ENCODE results near the gene RBFOX2.

RBFOX2 gene

DNA sequence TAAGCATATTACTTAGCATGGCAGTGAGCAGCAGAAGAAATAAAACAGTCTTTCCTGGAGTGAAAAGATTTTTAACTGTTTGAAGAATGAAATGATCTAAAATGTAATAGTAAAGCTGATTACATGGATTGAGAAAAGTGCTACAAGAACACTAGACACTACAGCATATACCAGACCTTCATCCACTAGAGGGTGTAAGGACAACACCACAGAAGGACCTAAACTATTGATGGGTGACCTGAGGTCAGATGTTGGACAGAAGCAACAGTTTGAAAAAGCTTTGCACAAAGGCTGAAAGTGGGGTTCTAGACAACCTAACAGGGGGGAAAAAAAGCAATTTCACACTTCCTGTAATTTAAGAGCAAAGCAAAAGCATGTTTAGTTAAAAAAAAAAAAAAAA is 97.7 kb downstream of the RBFOX2 start:
- no peak for DNase-seq (ENCODE audit: low spot score)

- no peak for DNase-seq (ENCODE audit: low spot score)
Observed at GRCh38 chr22:35928285-35928798, 100.3 kb downstream of the RBFOX2 start.

GRCh38 chr22:35923026-35923425 is 105.6 kb downstream of the RBFOX2 start:
- no peak for DNase-seq (ENCODE audit: low spot score)

- DNase-seq (ENCODE audit: low spot score) = peak; percentile 40
Observed at GRCh38 chr22:35921777-35922176, 106.8 kb downstream of the RBFOX2 start.

DNA sequence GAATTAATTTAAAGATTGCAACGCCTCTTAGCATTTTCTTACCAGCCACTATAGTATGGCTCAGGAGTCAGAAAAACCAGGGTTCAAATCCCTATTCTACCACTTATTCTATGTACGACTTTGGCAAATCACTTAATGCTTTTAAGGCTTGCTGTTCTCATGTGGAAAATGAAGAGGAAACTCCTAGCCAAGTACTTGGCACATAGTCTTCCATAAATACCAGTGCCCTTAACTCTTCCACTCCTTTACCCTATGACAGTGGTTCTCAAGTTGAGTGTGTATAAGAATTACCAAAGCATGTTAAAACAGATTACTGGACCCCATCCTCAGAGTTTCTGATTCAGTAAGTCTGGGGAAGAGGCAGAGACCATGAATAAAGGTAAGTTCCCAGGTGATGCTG is 107.6 kb downstream of the RBFOX2 start:
- no peak for DNase-seq (ENCODE audit: low spot score)

GRCh38 chr22:35919002-35919542 is 109.6 kb downstream of the RBFOX2 start:
- DNase-seq (ENCODE audit: low spot score) = no peak

DNA sequence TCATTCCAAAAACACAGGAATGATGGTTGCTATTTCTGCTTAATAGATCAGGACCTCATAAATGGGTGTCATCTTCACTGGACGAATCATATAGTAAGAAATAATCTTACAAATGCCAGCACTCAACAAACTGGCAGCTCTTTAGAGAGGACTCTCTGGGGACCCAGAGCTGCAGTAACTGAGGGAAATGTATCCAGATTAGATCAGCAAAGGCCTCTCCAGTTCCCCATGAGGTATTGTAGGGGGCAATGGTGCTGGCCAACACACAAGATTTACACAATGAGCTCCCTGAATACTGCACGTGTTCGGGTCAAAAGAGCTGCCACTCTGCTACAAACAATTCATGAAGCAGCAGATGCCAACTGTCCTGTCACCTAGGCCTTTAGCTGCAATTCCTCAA is 110.2 kb downstream of the RBFOX2 start:
- DNase-seq (ENCODE audit: low spot score) = no peak

DNA sequence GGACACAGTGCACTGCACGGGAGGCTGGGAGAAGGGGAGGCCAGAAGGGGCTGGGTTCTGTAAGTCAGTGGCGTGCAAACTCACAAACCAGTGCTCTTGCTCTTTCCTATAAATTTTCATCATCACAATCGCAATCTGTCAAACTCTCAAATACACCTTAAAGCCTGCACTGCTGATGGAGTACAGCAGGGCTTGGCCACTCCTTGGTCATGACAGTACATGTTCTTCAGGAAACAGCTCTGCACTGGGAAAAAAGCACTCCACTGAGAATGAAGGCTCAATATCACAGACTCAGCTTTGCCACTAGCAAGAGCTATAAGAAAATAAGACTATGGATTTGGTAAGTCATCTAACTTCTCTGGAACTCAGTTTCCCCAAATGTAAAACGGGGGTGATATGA is 111.0 kb downstream of the RBFOX2 start:
- no peak for DNase-seq (ENCODE audit: low spot score)

- no peak for DNase-seq (ENCODE audit: low spot score)
Observed at GRCh38 chr22:35915477-35916013, 113.1 kb downstream of the RBFOX2 start.

GRCh38 chr22:35914665-35915476 is 113.8 kb downstream of the RBFOX2 start:
- DNase-seq (ENCODE audit: low spot score) = peak; percentile 2

GRCh38 chr22:35914357-35914664 is 114.3 kb downstream of the RBFOX2 start:
- no peak for DNase-seq (ENCODE audit: low spot score)

GRCh38 chr22:35913925-35914324 is 114.7 kb downstream of the RBFOX2 start:
- DNase-seq (ENCODE audit: low spot score) = no peak

GRCh38 chr22:35912658-35913057 is 116.0 kb downstream of the RBFOX2 start:
- no peak for DNase-seq (ENCODE audit: low spot score)

- DNase-seq (ENCODE audit: low spot score) = no peak
Observed at GRCh38 chr22:35911877-35912276, 116.7 kb downstream of the RBFOX2 start.

GRCh38 chr22:35910926-35911325 is 117.7 kb downstream of the RBFOX2 start:
- DNase-seq (ENCODE audit: low spot score) = no peak

GRCh38 chr22:35910003-35910769 is 118.4 kb downstream of the RBFOX2 start:
- DNase-seq (ENCODE audit: low spot score) = no peak

DNA sequence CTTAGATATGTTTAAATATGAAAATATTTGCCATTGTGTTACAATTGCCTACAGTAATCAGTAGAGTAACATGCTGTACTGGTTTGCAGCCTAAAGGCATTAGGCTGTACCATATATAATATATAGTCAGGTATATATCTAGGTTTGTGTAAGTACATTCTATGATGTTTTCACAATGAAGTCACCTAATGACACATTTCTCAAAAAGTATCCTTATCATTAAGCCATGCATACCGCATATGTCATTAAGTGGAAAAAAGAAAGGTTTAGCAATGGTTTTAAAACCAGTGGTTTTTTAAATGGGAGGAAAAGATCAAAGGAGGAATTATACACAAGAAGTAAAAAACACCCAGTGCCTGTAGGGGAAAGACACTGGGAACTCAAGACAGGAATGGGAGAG is 122.7 kb downstream of the RBFOX2 start:
- DNase-seq (ENCODE audit: low spot score) = no peak

DNA sequence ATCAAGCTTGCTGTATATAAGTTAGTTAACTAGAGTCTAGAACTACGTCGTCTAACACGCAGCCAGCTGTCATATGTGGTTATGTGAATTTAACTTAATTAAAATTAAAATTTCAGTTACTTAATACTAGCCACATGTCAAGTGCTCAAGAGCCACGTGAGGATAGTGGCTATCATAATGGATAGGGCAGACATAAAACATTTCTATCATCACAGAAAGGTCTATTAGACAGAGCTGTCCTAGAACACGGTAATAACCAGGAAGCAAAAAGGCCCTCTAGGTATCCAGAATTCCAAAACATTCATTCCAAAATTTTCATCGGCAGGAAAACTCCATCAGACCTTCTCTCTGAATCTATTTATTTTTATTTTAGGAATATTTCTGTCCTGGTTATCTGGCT is 123.9 kb downstream of the RBFOX2 start:
- DNase-seq (ENCODE audit: low spot score) = no peak

DNA sequence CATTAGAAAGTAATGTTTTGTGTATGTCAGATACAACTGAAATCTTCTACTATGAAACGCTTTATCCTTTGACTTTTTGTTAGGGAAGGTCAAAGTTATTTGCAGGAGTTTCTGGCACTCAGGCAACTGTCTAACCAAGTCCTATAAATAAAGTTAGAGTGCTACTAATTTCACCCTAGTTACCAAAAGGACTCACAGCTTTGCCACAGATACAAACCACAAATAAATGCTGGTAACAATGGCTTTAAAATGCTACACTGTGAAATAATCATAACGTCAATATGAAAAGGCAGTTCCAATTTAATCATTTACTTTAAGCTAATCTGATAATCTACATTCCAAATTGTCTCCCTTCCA is 124.3 kb downstream of the RBFOX2 start:
- DNase-seq (ENCODE audit: low spot score) = no peak

DNA sequence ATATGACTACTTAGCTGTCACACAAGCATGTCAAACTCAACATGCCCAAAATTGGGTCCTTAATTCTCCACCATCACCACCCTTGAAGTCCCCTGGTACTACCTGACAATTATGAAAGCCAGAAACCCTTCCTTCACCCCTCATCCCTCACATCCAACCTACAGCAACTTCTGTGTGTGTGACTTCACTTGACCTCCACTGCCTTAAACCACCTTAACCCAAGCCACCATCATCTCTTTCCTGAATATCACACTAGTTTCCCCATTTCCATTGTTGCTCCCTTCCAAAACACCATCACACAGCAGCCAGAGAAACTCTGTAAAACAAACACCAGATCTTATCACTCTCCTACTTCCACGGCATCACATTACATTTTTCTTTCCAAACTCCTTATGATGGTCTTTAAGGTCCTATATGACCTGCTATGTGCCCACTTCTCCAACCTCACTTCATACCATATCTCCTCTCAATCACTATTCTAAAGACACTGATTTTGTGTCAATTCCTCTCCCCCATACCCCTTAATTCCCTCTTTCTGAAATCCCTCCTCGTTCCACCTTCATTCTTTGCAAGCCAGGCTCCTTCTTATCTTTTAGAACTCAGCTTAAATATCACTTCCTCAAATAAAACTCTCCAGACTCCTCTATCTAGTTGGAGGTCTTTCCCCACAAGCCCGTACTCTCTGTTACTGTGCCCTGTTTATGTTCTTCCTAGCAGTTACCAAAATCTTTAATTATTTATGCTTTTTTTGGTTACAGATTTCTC is 124.9 kb downstream of the RBFOX2 start:
- no peak for DNase-seq (ENCODE audit: low spot score)

DNA sequence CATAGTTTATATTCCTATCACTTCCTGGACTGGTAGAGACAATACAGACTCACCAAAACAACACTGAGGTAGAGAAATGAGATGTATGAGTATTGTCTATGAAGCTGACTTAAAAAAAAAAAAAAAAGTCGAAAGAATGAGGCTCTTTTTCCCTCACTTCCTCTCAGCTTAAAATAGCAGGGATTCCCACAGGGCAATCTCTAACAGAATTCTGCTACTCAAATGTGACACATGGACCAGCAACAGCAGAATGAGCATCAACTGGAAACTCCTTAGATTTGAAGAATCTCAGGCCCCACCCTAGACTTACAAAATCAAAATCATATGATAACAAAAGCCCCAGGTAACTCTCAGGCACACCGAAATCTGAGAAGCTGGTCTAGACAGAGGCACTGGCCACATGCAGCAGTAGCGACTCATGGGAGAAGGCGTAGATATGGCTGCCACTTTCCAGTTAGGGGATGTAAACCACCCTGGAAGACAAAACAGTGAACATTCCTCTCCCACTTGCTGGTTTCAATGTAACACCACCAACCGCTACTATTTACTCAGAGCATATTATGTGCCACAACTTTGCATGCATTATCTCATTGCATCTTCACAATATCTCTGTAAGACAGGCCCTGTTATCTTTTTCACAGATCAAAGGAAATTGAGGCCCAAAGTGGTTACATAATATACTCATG is 128.0 kb downstream of the RBFOX2 start:
- DNase-seq (ENCODE audit: low spot score) = peak; percentile 17

GRCh38 chr22:35899736-35900135 is 128.9 kb downstream of the RBFOX2 start:
- DNase-seq (ENCODE audit: low spot score) = no peak

Data from CD4-positive, alpha-beta T cell treated with Interleukin-15 for 4 hours (primary cell).